HG02870 (cell line): ENCODE results near the gene CPLANE2.
"Not testable (repeated sequence)": the region's sequence is repeated elsewhere in the genome, so short reads cannot be mapped to it uniquely, and the experiment has no call there.

Source experiments
- ATAC-seq: cut with Tn5 transposase; IDR thresholded peaks from one replicate; pipeline ENCODE4 v1.9.1; 2021; ENCODE audit warnings: mild to moderate bottlenecking, moderate library complexity; ENCODE audit not compliant: unreplicated experiment

CPLANE2 gene, protein sequence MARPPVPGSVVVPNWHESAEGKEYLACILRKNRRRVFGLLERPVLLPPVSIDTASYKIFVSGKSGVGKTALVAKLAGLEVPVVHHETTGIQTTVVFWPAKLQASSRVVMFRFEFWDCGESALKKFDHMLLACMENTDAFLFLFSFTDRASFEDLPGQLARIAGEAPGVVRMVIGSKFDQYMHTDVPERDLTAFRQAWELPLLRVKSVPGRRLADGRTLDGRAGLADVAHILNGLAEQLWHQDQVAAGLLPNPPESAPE

DNA sequence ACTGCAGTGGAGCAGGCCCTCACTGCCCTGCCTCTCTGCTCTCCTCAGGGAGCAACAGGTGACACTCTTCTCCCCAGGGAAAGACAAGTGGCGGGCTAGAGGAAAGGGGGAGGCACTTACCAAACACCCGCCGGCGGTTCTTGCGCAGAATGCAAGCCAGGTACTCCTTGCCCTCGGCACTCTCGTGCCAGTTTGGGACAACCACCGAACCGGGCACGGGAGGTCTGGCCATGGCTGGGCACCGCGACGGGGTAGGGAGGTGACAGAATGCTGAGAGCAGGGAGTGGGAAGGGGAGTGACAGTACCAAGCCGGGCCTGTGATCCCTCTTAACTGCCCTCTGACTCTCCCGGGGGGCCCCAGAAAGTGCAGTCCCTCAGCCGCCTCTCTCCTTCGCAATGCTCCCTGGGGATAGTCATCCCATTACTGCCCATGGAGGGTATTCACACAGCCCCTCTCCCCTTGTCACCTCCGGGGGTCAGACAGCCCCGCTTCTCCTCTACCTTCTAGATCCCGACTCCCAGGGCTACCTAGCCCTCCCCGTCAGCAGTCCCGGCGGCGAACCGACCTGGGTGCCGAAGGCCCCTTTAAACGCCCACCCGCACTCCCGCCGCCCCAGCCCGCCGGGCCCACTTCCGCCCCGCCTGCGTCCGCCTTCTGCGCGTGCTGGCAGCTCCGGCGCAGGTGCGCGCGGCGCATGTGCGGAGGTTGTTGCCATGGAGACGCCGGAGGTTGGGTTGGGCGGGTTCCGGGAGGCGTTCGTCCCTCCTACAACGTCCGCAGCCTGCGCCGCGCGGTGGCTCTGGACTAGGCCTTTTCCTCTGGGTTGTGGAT, at the start of gene CPLANE2:
CPLANE2 (minus strand) TSS at position 673 of the 832 bp plus-strand sequence; CDS start at position 232, 441 bp downstream.
- peak; percentile 74 for ATAC-seq

DNA sequence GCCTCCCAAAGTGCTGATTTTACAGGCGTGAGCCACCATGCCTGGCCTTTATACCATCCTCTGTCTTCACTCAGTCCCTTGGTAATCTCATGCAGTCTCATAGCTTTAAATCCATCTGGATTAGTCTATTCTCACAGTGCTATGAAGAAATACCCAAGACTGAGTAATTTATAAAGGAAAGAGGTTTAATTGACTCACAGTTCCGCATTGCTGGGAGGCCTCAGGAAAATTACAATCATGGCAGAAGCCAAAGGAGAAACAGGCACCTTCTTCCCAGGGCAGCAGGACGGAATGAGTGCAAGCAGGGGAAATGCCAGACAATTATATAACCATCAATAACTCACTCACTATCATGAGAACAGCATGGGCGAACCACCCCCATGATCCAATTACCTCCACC, 49.1 kb upstream of the CPLANE2 start:
- no peak for ATAC-seq

DNA sequence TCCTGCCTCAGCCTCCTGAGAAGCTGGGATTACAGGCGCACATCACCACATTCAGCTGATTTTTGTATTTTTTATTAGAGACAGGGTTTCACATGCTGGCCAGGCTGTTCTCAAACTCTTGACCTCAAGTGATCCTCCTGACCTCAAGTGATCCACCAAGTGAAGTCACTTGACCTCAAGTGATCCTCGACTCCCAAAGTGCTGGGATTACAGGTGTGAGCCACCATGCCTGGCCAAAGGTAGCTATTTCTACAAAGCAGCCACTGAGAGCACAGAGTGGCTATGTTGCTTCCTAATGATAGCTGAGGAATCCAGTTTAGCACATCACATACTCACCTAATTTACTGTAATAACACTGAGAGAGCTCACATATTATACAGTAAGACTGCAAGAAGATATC, 44.8 kb upstream of the CPLANE2 start:
- ATAC-seq: no peak

DNA sequence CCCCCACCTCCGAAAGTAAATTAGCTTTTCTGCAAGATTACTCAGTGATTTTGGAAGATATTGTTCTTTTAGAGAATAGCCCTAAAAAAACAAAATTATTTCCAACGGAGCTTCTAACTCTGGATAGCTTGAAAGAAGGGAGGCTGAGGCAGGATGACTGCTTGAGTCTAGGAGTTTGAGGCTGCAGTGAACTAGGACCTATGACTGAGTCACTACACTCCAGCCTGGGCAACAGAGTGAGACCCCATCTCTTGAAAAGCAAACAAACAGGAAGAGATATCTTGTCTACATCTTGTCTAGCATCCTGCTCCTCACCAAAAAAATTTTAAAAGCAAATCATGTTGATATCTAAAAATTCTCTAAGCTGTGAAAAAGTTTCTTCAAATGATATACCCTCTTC, 42.2 kb upstream of the CPLANE2 start:
- no peak for ATAC-seq

DNA sequence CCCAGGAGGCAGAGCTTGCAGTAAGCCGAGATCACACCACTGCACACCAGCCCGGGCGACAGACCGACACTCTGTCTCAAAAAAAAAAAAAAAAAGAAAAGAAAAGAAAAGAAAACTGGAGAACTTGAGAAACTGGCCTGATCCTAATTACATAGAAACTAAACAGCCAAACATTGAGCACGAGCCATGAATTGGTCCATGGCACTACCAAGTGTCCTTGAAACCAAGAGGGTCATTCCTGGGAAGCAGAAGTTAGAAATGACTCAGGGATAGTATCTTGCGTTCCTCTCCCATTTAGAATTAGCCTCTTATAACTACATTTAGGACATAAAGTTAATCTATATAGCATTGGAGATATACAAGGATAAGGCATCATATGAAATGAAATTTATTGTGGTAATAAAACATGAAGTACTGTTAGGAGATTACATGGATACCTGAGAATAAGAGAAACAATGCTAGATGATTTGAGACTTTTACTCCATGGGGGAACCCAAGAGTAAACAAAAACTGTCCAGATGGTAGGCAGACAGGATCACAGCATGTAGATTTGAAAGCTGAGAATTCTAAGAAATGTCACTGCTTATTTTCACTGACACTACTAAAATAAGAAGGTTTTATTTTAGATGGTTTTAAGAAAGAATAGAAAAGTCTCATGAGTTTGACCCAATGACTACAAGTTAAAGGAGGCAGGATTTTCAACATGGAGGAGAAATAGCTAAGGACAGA, 39.5 kb upstream of the CPLANE2 start:
- ATAC-seq: no peak

GRCh38 chr1:16275591-16275990, 38.6 kb upstream of the CPLANE2 start:
- ATAC-seq: no peak

- no peak for ATAC-seq
Measured at GRCh38 chr1:16267690-16268180, 30.8 kb upstream of the CPLANE2 start.

DNA sequence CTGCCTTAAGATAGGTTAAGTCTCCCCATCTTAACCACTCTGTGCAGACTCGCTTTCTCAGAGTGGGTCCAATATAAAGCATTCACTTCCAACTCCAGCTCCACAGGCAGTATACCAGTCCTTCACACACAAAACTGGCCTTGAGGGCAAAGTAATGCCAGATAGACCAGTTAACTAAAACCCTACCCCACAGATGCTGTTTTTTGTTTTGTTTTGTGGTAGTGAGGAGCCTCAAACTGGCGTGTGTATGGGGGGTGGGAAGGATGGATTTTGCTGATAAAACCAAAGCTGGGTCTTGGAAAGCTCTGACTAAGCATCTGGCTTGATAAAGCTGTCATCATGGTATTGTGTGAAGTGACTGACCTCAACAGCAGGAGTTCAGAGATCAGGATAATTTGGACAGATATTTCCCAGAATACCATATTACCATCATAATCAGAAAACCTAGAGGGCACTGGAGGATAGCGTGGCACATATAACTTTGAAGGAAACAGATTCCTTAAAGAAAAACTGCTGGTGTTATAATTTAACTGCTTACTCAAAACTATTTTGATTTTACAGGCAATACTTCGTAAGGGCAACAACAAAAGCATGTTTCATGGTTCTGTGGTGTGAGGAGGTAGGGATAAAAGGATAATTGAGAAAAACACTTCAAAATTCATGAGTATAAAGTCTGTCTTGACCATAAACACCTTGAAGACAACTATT, 29.6 kb upstream of the CPLANE2 start:
- no peak for ATAC-seq

GRCh38 chr1:16262067-16262466, 25.1 kb upstream of the CPLANE2 start:
- ATAC-seq: no peak

DNA sequence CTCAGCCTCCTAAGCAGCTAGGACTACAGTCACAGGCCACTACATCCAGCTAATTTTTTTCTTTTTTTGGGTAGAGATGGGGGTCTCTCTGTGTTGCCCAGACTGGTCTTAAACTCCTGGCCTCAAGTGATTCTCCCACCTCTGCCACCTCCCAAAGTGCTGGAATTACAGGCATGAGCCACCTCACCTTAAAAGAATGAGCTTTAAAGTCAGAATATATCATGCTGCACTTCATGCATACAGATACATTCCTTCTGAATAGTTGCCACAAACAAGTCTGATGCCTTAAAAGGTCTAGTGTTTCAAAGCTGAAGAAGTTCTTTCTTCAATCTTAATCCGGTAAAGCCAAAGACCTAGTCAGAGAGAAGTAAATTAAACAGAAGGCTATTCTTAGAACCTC, 23.8 kb upstream of the CPLANE2 start:
- ATAC-seq: no peak

DNA sequence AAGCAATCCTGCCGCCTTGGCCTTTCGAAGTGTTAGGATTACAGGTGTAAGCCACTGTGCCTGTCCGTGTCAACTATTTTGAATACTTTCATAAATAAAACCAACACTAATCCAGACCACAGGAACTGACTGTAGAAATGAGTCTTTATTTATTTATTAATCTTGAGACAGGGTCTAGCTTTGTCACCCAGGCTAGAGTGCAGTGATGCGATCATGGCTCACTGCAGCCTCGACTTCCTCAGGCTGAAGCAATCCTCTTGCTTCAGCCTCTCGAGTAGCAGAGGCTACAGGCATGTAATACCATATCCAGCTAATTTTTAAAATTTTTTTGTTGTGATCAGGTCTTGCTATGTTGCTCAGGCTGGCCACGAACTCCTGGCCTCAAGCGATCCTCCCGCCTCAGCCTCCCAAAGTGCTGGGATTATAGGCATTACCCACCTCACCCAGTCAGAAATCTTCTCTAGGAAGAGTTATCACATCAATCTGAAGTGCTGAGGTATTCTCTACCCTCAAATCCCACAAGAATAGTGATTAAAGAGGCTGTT, 21.7 kb upstream of the CPLANE2 start:
- no peak for ATAC-seq

GRCh38 chr1:16257968-16258367, 21.0 kb upstream of the CPLANE2 start:
- no peak for ATAC-seq

DNA sequence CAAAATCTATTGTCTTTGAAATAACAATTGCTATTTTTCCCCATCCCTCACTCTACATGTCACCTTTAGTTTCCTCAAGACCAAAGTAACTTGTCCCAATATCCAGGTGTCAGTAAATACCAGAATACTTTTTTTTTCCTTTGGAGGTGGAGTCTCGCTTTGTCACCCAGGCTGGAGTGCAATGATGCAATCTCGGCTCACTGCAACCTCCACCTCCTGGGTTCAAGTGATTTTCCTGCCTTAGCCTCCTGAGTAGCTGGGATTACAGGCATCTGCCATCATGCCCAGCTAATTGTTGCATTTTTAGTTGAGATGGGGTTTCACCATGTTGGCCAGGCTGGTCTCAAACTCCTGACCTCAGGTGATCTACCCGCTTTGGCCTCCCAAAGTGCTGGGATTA, 20.6 kb upstream of the CPLANE2 start:
- ATAC-seq: not testable (repeated sequence)

DNA sequence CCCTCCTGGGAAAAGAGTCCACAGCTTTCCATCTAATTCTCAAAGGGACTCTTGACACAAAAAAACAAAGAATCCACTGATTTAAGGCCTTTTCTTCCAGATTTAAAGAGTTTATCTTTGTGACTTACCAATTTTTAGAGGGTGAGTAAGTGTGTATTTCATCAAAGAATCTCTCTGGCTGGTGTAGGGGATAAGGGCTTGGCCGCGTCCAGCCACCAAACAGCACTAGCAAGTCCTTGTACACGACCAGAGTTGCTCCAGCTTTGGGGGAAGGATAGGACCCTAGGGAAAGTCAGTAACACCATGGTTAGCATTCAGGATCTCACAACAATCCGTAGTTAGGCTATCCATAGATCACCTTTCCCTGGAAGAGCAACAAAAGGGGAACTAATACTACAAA, 19.5 kb upstream of the CPLANE2 start:
- no peak for ATAC-seq

GRCh38 chr1:16254263-16254928, 17.4 kb upstream of the CPLANE2 start:
- ATAC-seq: no peak

- ATAC-seq: no peak
Measured at GRCh38 chr1:16253332-16253922, 16.4 kb upstream of the CPLANE2 start.

DNA sequence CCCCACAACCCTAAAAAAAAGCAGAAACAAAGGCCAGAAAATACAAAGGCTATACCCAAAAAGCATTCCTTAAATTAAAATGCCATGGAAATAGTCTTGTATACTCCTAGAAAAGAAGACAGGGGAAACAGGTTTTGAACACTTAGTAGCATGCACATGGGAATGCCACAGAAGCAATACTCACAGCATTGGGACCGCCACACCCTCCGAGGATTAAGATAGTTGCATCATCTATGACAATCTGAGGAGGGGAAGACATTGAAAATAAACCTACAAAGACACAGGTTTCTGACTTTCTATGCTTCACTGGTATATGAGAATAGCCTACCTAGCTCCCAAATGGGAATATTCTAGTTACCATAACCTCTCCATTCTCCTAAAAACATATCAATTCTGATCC, 15.9 kb upstream of the CPLANE2 start:
- no peak for ATAC-seq

DNA sequence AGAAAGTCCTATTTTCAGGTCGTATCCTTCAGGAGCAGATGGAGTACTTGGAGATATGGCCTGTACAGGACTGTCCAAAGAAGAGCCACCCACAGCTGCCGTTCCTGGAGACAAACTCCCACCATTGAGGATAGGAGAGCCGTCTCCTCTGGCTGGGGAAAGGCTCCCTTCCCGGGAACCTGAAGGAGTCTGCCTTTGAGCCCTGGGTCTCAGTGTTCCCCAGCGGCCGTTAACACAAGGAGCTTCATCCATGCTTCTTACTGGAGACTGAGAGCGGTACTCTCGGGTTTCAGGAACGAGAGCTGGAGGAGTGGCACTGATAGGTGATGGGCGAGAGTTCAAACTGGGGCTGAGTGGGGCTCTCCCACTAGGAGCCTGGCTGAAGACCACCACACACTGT, 14.4 kb upstream of the CPLANE2 start:
- no peak for ATAC-seq

GRCh38 chr1:16250524-16251251, 13.7 kb upstream of the CPLANE2 start:
- no peak for ATAC-seq
